ENCODE measurements around the gene CORO2A. TPM values are rescaled to one million over a fixed set of nuclear protein-coding genes. Genes with fewer than 3 reads are reported as not detected.

CORO2A gene
- polyA plus RNA-seq, 1 experiment: 1.4 TPM

DNA sequence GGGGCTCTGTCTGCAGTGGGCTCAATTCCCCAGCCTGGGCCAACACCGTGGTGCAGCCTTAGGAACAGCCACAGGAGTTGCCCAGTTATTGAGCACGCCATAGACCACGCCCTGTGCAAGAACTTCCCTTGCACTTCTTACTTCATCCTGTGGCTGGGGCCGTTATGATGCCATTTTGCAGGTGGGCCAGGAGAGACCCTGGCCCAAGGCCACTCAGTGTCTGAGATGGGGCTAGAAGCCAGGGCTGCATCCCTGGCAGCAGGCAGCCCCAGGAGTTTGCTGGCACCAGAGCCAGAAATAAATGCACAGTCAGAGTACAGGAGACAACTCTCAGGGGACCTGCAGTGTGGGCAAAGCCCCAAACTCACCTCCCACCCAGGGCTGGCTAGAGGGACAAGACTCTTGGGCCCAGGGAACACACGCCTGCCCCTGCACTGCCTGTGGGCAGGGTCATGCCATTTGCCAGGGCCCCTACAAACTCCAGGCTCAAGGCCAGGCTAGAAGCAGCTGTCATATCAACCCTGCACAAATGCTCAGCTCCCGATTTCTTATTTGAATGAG is 6.7 kb downstream of the CORO2A start:
- no peak overlapping the region for H3K4me3 ChIP-seq (ENCODE audit: low read depth, low read length)
- ChIA-PET POLR2A (no interaction called here), CTCF (no interaction called here)
- TF ChIP-seq, protein P1, sequence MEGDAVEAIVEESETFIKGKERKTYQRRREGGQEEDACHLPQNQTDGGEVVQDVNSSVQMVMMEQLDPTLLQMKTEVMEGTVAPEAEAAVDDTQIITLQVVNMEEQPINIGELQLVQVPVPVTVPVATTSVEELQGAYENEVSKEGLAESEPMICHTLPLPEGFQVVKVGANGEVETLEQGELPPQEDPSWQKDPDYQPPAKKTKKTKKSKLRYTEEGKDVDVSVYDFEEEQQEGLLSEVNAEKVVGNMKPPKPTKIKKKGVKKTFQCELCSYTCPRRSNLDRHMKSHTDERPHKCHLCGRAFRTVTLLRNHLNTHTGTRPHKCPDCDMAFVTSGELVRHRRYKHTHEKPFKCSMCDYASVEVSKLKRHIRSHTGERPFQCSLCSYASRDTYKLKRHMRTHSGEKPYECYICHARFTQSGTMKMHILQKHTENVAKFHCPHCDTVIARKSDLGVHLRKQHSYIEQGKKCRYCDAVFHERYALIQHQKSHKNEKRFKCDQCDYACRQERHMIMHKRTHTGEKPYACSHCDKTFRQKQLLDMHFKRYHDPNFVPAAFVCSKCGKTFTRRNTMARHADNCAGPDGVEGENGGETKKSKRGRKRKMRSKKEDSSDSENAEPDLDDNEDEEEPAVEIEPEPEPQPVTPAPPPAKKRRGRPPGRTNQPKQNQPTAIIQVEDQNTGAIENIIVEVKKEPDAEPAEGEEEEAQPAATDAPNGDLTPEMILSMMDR (IDR thresholded peaks at IDR 0.05; ENCODE audit: low read depth, low read length): no peak
- peaks cover 3% of the 10 kb centered on the region for H3K27me3 ChIP-seq (ENCODE audit: control insufficient read depth, insufficient read depth, low read length)
- H3K9me3 ChIP-seq (ENCODE audit: control insufficient read depth, insufficient read depth, low read length): no peaks in the 10 kb centered on the region
- no peak overlapping the region for H3K27ac ChIP-seq (ENCODE audit: low read depth, low read length)
- no peak for DNase-seq (ENCODE audit: low read depth, low spot score)

DNA sequence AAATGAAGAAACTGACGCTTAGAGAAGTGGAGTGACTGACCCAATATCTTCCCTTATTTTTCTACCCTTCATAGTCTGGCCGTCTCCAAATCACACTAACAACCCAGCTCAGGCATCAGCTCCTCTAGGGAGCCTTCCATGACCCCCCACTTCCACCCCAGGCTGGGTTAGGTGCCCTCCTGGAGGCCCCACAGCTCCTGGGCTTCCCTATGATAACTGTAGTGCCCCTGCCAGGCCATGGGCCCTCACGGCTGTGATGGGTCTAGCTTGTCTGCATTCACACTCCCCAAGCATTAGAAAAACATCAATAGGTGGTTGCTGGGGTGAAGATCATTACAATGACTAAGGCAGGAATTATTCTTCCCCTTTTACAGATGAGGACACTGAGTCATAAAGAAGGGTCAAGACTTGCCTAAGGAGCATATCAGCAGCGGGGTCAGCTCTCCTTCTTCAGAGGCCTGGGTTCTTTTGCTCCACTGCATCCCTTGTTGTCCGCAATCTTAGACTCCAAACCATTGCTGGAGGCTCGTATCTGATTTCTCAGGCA is 7.3 kb downstream of the CORO2A start:
- ChIA-PET CTCF (no interaction called here), POLR2A (no interaction called here)
- TF ChIP-seq, protein P1 (IDR thresholded peaks at IDR 0.05; ENCODE audit: low read depth, low read length): no peak
- DNase-seq (ENCODE audit: low read depth, low spot score): no peak
- Histone ChIP-seq H3K27ac (ENCODE audit: low read depth, low read length) (no peak overlapping the region), H3K27me3 (ENCODE audit: control insufficient read depth, insufficient read depth, low read length) (peaks cover 3% of the 10 kb centered on the region), H3K9me3 (ENCODE audit: control insufficient read depth, insufficient read depth, low read length) (no peaks in the 10 kb centered on the region), H3K4me3 (ENCODE audit: low read depth, low read length) (no peak overlapping the region)

DNA sequence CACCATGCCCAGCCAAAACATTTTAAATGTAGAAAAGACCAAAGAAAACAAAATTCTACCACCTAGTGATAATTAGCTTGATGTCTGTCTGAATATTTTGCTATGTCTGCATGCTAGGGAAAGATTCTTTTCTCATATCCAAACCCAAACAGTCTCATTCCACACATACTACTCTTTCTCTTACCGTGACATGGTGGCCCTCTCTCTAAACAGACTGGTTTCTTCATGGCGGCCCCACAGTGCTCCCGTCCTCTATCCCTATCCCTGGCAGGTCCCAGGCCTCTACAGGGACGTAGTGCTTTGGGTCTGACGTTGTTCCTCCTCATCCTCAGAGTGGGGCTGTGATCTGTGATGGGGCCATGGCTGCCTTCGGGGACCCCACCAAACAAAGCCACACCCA is 8.1 kb downstream of the CORO2A start:
- no peaks in the 10 kb centered on the region for H3K9me3 ChIP-seq (ENCODE audit: control insufficient read depth, insufficient read depth, low read length)
- ChIA-PET CTCF (no interaction called here), POLR2A (no interaction called here)
- DNase-seq (ENCODE audit: low read depth, low spot score): no peak
- no peak overlapping the region for H3K4me3 ChIP-seq (ENCODE audit: low read depth, low read length)
- TF ChIP-seq, protein P1 (IDR thresholded peaks at IDR 0.05; ENCODE audit: low read depth, low read length): no peak
- no peak overlapping the region for H3K27ac ChIP-seq (ENCODE audit: low read depth, low read length)
- peaks cover 3% of the 10 kb centered on the region for H3K27me3 ChIP-seq (ENCODE audit: control insufficient read depth, insufficient read depth, low read length)

DNA sequence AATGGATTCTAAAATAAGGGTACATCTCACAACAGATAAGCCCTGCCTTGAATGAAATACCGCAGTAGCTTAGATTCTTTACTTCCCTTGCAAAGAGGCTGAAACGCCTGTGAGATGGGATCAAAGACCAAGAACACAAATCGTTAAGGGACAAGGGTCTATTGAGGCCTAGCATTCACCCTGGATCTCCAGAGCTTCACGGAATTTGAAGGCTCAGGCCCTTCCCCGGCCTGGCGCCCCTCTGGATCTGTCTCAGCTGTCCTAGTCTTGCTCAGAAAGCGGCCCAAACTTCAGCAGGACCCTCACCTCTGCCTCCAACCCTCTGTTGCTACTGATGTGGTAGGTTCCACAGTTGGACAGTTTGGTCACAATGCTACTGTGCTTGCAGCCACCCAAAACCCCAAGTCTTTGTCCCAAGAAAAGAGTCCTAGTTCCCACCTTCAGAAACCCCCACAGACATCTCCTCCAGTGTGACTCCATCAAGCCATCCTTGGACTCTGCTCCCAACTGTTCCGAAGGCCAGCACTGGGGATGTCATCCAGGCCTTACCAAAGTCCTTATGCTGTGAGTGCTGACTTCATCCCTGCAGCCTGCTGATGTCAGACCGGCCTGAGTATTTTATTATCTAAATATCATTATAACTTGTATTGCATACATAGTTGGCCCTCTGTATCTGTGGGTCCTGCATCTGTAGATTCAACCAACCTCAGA is 9.4 kb downstream of the CORO2A start:
- Histone ChIP-seq H3K27ac (ENCODE audit: low read depth, low read length) (no peak overlapping the region), H3K4me3 (ENCODE audit: low read depth, low read length) (no peak overlapping the region), H3K9me3 (ENCODE audit: control insufficient read depth, insufficient read depth, low read length) (no peaks in the 10 kb centered on the region), H3K27me3 (ENCODE audit: control insufficient read depth, insufficient read depth, low read length) (peaks cover 2% of the 10 kb centered on the region)
- TF ChIP-seq, protein P1 (IDR thresholded peaks at IDR 0.05; ENCODE audit: low read depth, low read length): no peak
- no peak for DNase-seq (ENCODE audit: low read depth, low spot score)
- ChIA-PET POLR2A (no interaction called here), CTCF (no interaction called here)

DNA sequence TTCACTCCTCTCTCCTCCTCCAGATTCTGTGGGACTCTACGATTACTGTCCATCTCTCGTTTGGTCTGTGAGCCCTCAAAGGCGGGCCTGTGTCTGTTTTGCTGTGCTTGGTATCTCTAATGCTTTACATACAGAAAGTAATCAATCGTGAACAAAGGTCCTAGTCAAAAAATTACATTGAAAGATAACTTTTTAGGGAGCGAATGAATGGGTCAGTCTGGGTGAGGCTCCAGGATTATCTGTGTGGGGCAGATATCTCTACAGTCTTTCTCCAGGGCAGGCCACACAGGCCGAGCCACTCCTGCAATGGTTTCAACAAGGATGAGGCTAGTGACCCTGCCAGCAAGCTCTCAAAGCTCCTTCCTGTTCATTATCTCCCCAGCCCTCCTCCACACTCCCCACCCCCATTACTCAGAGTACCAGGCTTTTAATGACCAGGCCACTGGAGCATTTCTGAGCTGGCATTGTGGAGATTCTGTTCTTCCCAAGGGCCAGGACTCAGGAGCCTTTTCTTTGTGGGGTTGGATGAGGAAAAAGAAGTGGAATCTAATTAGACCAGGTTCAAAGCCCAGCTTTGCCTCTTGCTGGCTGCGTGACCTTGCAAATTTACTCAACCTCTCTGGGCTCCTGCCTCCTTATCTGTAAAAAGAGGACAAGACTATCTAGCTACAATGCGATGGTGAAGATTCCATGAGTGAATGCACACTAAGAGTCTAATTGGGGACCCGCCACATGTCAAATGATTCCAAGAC is 10.2 kb downstream of the CORO2A start:
- DNase-seq (ENCODE audit: low read depth, low spot score): no peak
- Histone ChIP-seq H3K27ac (ENCODE audit: low read depth, low read length) (no peak overlapping the region), H3K4me3 (ENCODE audit: low read depth, low read length) (no peak overlapping the region), H3K27me3 (ENCODE audit: control insufficient read depth, insufficient read depth, low read length) (no peaks in the 10 kb centered on the region), H3K9me3 (ENCODE audit: control insufficient read depth, insufficient read depth, low read length) (no peaks in the 10 kb centered on the region)
- CTCF ChIA-PET: no interaction called here
- POLR2A ChIA-PET: no interaction called here
- TF ChIP-seq, protein P1 (IDR thresholded peaks at IDR 0.05; ENCODE audit: low read depth, low read length): no peak

Measured in AG04450 (cell line).